ES-I3 (cell line): ENCODE data around the gene ZNF653.
"Not testable (repeated sequence)": the region's sequence is repeated elsewhere in the genome, so short reads cannot be mapped to it uniquely, and the experiment has no call there.

Experiments used
- H3K36me3 ChIP-seq: 2 replicates; pipeline ENCODE4 v1.6.1; 2013; ENCODE audit warnings: mild to moderate bottlenecking, low read length, control low read depth, moderate library complexity; ENCODE audit not compliant: insufficient read depth
- H3K4me1 ChIP-seq: 2 replicates; pipeline ENCODE4 v1.6.1; 2013; ENCODE audit warnings: mild to moderate bottlenecking, control low read depth, low read length; ENCODE audit not compliant: insufficient read depth
- H3K9ac ChIP-seq: 2 replicates; pipeline ENCODE4 v1.6.1; 2013; ENCODE audit warnings: low read depth, mild to moderate bottlenecking, low read length, moderate library complexity
- H3K9me3 ChIP-seq: 2 replicates; pipeline ENCODE4 v1.6.1; 2013; ENCODE audit warnings: mild to moderate bottlenecking, low read length, moderate library complexity; ENCODE audit not compliant: control insufficient read depth, insufficient read depth

The ZNF653 gene

GRCh38 chr19:11463391-11463790, 42.2 kb downstream of the ZNF653 start:
- peaks cover 13% of the 10 kb centered on the region for H3K4me1 ChIP-seq
- no peaks in the 10 kb centered on the region for H3K9me3 ChIP-seq
- no peaks in the 10 kb centered on the region for H3K36me3 ChIP-seq
- H3K9ac ChIP-seq = no peak overlapping the region

- Histone ChIP-seq H3K9ac (no peak overlapping the region), H3K9me3 (no peaks in the 10 kb centered on the region), H3K4me1 (peaks cover 13% of the 10 kb centered on the region), H3K36me3 (no peaks in the 10 kb centered on the region)
These were observed 44.2 kb downstream of the ZNF653 start for GRCh38 chr19:11461453-11461852.

GRCh38 chr19:11460207-11460606, 45.4 kb downstream of the ZNF653 start:
- H3K36me3 ChIP-seq = no peaks in the 10 kb centered on the region
- H3K9ac ChIP-seq = no peak overlapping the region
- H3K9me3 ChIP-seq = no peaks in the 10 kb centered on the region
- H3K4me1 ChIP-seq = peaks cover 5% of the 10 kb centered on the region; the same call in 1 of the 2 replicates

GRCh38 chr19:11458912-11459311, 46.7 kb downstream of the ZNF653 start:
- H3K9me3 ChIP-seq = not testable (repeated sequence)

GRCh38 chr19:11458236-11458900, 47.3 kb downstream of the ZNF653 start:
- H3K9ac ChIP-seq = no peak overlapping the region
- H3K9me3 ChIP-seq = no peaks in the 10 kb centered on the region
- H3K36me3 ChIP-seq = no peaks in the 10 kb centered on the region
- peaks cover 2% of the 10 kb centered on the region; the same call in 1 of the 2 replicates for H3K4me1 ChIP-seq

More at GRCh38 chr19:11458912-11459311, 46.7 kb downstream of the ZNF653 start:
- H3K9ac ChIP-seq, H3K36me3 ChIP-seq, H3K4me1 ChIP-seq: not testable (repeated sequence)

- peaks cover 3% of the 10 kb centered on the region; the same call in 1 of the 2 replicates for H3K4me1 ChIP-seq
- no peaks in the 10 kb centered on the region for H3K36me3 ChIP-seq
- no peak overlapping the region for H3K9ac ChIP-seq
- H3K9me3 ChIP-seq = no peaks in the 10 kb centered on the region
These were observed 47.8 kb downstream of the ZNF653 start for GRCh38 chr19:11457831-11458230.

- Histone ChIP-seq H3K4me1 (peaks cover 5% of the 10 kb centered on the region; the same call in 1 of the 2 replicates), H3K36me3 (no peaks in the 10 kb centered on the region), H3K9ac (no peak overlapping the region), H3K9me3 (no peaks in the 10 kb centered on the region)
These were observed 48.5 kb downstream of the ZNF653 start for GRCh38 chr19:11457115-11457514.

GRCh38 chr19:11456659-11457058, 49.0 kb downstream of the ZNF653 start:
- H3K4me1 ChIP-seq = peaks cover 10% of the 10 kb centered on the region; the same call in 1 of the 2 replicates

GRCh38 chr19:11455233-11455554, 50.4 kb downstream of the ZNF653 start:
- peaks cover 12% of the 10 kb centered on the region; the same call in 1 of the 2 replicates for H3K4me1 ChIP-seq
- not testable (repeated sequence) for H3K9ac ChIP-seq, H3K9me3 ChIP-seq, H3K36me3 ChIP-seq

More at GRCh38 chr19:11456659-11457058, 49.0 kb downstream of the ZNF653 start:
- Histone ChIP-seq H3K9me3 (no peaks in the 10 kb centered on the region), H3K9ac (no peak overlapping the region), H3K36me3 (no peaks in the 10 kb centered on the region)

- Histone ChIP-seq H3K36me3 (no peaks in the 10 kb centered on the region), H3K4me1 (peaks cover 12% of the 10 kb centered on the region; the same call in 1 of the 2 replicates), H3K9me3 (no peaks in the 10 kb centered on the region), H3K9ac (peak overlapping the region; percentile 36; the same call in 1 of the 2 replicates)
These were observed 51.9 kb downstream of the ZNF653 start for GRCh38 chr19:11453468-11454341.

- no peaks in the 10 kb centered on the region; the same call in 1 of the 2 replicates for H3K36me3 ChIP-seq
- no peaks in the 10 kb centered on the region for H3K9me3 ChIP-seq
- H3K4me1 ChIP-seq = peaks cover 12% of the 10 kb centered on the region; the same call in 1 of the 2 replicates
- H3K9ac ChIP-seq = peak overlapping the region; percentile 36
These were observed 52.9 kb downstream of the ZNF653 start for GRCh38 chr19:11452620-11453310.

- Histone ChIP-seq H3K9ac (peak overlapping the region; percentile 36), H3K36me3 (no peaks in the 10 kb centered on the region; the same call in 1 of the 2 replicates), H3K9me3 (no peaks in the 10 kb centered on the region), H3K4me1 (peaks cover 12% of the 10 kb centered on the region; the same call in 1 of the 2 replicates)
These were observed 53.6 kb downstream of the ZNF653 start for GRCh38 chr19:11451871-11452619.

- Histone ChIP-seq H3K4me1 (peaks cover 12% of the 10 kb centered on the region; the same call in 1 of the 2 replicates), H3K9me3 (no peaks in the 10 kb centered on the region), H3K36me3 (no peaks in the 10 kb centered on the region; the same call in 1 of the 2 replicates), H3K9ac (peak overlapping the region; percentile 36; the same call in 1 of the 2 replicates)
These were observed 54.2 kb downstream of the ZNF653 start for GRCh38 chr19:11451327-11451870.
